ENCODE results near the gene CLDN4. TPM values are rescaled to one million over a fixed set of nuclear protein-coding genes. Genes with fewer than 3 reads are reported as not detected.
A peak's percentile ranks its signal among the peaks of the same experiment; 100 is the strongest.

The CLDN4 gene
- total RNA-seq, 1 experiment from 2014 or later, result 234 TPM

- Histone ChIP-seq H3K27ac (ENCODE audit: low read depth, low read length) (peak overlapping the region; percentile 89), H3K9me3 (ENCODE audit: control insufficient read depth in 1 of 2, insufficient read depth in 1 of 2, low read depth in 1 of 2, low read length in 2 of 2) (no peaks in the 10 kb centered on the region), H3K9me2 (ENCODE audit: insufficient read depth) (no peaks in the 10 kb centered on the region), H3K4me1 (ENCODE audit: control insufficient read depth in 1 of 2, insufficient read depth in 2 of 2, low read length in 2 of 2) (peaks cover 26 to 48% of the 10 kb centered on the region in 2 experiments), H4K20me1 (ENCODE audit: insufficient read depth) (no peaks in the 10 kb centered on the region), H3K9ac (ENCODE audit: low read length) (peak overlapping the region; percentile 79), H3K4me2 (ENCODE audit: low read length) (peak overlapping the region; percentile 85), H3K4me3 (replicated peaks in 1 of 2; ENCODE audit: low read depth in 1 of 2, low read length in 2 of 2) (peak overlapping the region; percentile 49 to 66), H3K36me3 (ENCODE audit: control insufficient read depth in 1 of 2, insufficient read depth in 2 of 2, low read length in 2 of 2) (no peaks in the 10 kb centered on the region), H3K27me3 (ENCODE audit: insufficient read depth, low read length) (no peaks in the 10 kb centered on the region), H2AFZ (ENCODE audit: low read depth, low read length, poor library complexity, severe bottlenecking) (peak overlapping the region; percentile 76), H3K79me2 (ENCODE audit: insufficient read depth, low read length) (peaks cover 18% of the 10 kb centered on the region)
- ChIA-PET POLR2A (interaction anchor here (0.9 to 3.9 kb wide), 12 partner anchors 10 to 61 kb away, joined by 3 to 17 read pairs (median 3); partner anchors contain the start of genes ABHD11, CLDN3, CLDN4 and METTL27), CTCF (interaction anchor here (0.9 to 1.4 kb wide), 3 partner anchors 10 to 33 kb away, joined by 3 to 5 read pairs (median 3); no protein-coding TSS in a partner anchor), RAD21 (ENCODE audit: low non-redundant PET in 1 of 2, low total read pairs in 2 of 2, uncharacterized antibody in 2 of 2, unreplicated experiment in 2 of 2) (interaction anchor here in 1 of 2 experiments (1.0 to 1.5 kb wide), 4 partner anchors 9 to 51 kb away, joined by 3 to 4 read pairs (median 4); no protein-coding TSS in a partner anchor)
- DNase-seq (ENCODE audit: low read depth, low spot score) (peak; percentile 78), ATAC-seq (peak; percentile 84)
- TF ChIP-seq JUND (IDR thresholded peaks at IDR 0.05) (peak; percentile 87), YY1 (IDR thresholded peaks at IDR 0.05; ENCODE audit: extremely low read depth, insufficient replicate concordance, low read depth, low read length) (peak; percentile 18), CEBPB (IDR thresholded peaks at IDR 0.05; ENCODE audit: low read depth) (0 out of 2 replicates have a peak, but pooled peaks have one; percentile 53), ZBTB33 (IDR thresholded peaks at IDR 0.05; ENCODE audit: extremely low read depth, insufficient replicate concordance, low read length) (no peak), SP1 (IDR thresholded peaks at IDR 0.05; ENCODE audit: low read depth) (peak; percentile 92), POLR2AphosphoS5 (IDR thresholded peaks at IDR 0.05; ENCODE audit: low read depth, low read length) (peak; percentile 37), MAX (IDR thresholded peaks at IDR 0.05) (peak; percentile 32; the same call in 1 of the 2 replicates), SRF (IDR thresholded peaks at IDR 0.05; ENCODE audit: low read depth) (0 out of 2 replicates have a peak, but pooled peaks have one; percentile 23), SIN3A (IDR thresholded peaks at IDR 0.05; ENCODE audit: low read depth) (peak; percentile 78), EGR1 (IDR thresholded peaks at IDR 0.05; ENCODE audit: low read depth) (peak; percentile 74), FOSL1 (IDR thresholded peaks at IDR 0.05; ENCODE audit: low read depth) (peak; percentile 93), CBX3 (IDR thresholded peaks at IDR 0.05; ENCODE audit: low read depth) (peak; percentile 81; the same call in 1 of the 2 replicates), TCF7L2 (IDR thresholded peaks at IDR 0.05; ENCODE audit: borderline replicate concordance, extremely low read depth, insufficient read depth, insufficient read length) (peak; percentile 98), CTCF (IDR thresholded peaks at IDR 0.05 in 2 of 3, conservative IDR thresholded peaks at IDR 0.05 in 1 of 3; ENCODE audit: borderline replicate concordance in 1 of 3, insufficient read depth in 1 of 3, low read depth in 2 of 3, low read length in 2 of 3) (no peak), ZNF274 (IDR thresholded peaks at IDR 0.05; ENCODE audit: low read depth, low read length) (no peak), ELF1 (IDR thresholded peaks at IDR 0.05; ENCODE audit: borderline replicate concordance, low read depth) (no peak; the same call in 1 of the 2 replicates)
- TSS peak; percentile 62 for BruUV-seq (replicated peaks)
- intact Hi-C loops (cut with micrococcal nuclease), result no loop called here
These were observed 31.3 kb upstream of the CLDN4 start for GRCh38 chr7:73799282-73800141.

All from HCT116 (cell line).